Stimulated activated effector memory CD8-positive, alpha-beta T cell treated with anti-CD3 and anti-CD28 coated beads, Interleukin-12 subunit alpha, Interleukin-12 subunit beta, amount 100 ng/mL, for 72 hours (primary cell): ENCODE data around the gene HNRNPH3.

ENCODE experiments used
- ATAC-seq: fragments of 150-1000 bp; cut with Tn5 transposase; 2 replicates; pipeline ENCODE4 v1.10.0; 2021
- DNase-seq, 2 donors: peaks; one replicate each; pipeline ENCODE4 v3.0.0; 2021 to 2022; ENCODE audit warnings: low spot score in 2 of 2
- H3K27ac Mint-ChIP-seq: one replicate; pipeline ENCODE4 v1.8.0; 2022; ENCODE audit warnings: mild to moderate bottlenecking, mixed read lengths
- H3K36me3 Mint-ChIP-seq: one replicate; pipeline ENCODE4 v1.8.0; 2022; ENCODE audit warnings: mild to moderate bottlenecking, mixed read lengths
- H3K4me1 Mint-ChIP-seq: one replicate; pipeline ENCODE4 v1.8.0; 2022; ENCODE audit warnings: mixed read lengths
- H3K4me3 Mint-ChIP-seq: one replicate; pipeline ENCODE4 v1.8.0; 2022; ENCODE audit warnings: mild to moderate bottlenecking, mixed read lengths
- H3K9me3 Mint-ChIP-seq: one replicate; pipeline ENCODE4 v1.8.0; 2022; ENCODE audit warnings: mixed read lengths

HNRNPH3 gene

GRCh38 chr10:68345621-68346020 is 13.8 kb downstream of the HNRNPH3 start:
- peaks cover 100% of the 10 kb centered on the region for H3K36me3 Mint-ChIP-seq
- H3K4me3 Mint-ChIP-seq = no peak overlapping the region
- ATAC-seq (no peak), DNase-seq (no peak)
- no peaks in the 10 kb centered on the region for H3K9me3 Mint-ChIP-seq
- no peak overlapping the region for H3K27ac Mint-ChIP-seq
- H3K4me1 Mint-ChIP-seq = peaks cover 15% of the 10 kb centered on the region

DNA sequence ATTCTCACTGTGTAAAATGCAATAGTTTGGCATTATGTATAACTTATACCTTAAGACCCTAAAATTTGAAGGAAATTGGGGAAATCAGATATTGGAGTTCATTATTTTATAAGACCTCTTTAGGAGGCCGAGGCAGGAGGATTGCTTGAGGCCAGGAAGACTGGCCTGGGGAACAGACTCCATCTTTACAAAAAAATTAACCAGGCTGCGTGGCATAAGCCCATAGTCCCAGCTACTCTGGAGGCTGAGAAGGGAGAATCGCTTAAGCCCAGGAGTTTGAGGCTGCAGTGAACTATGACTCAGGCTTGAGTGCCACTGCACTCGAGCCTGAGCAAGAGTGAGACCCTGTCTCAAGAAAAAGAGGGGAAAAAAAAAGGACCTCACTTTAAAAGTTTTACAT is 14.9 kb downstream of the HNRNPH3 start:
- H3K27ac Mint-ChIP-seq = no peak overlapping the region
- ATAC-seq (no peak), DNase-seq (no peak)
- peaks cover 8% of the 10 kb centered on the region for H3K4me1 Mint-ChIP-seq
- H3K9me3 Mint-ChIP-seq = no peaks in the 10 kb centered on the region
- no peak overlapping the region for H3K4me3 Mint-ChIP-seq
- peaks cover 100% of the 10 kb centered on the region for H3K36me3 Mint-ChIP-seq

GRCh38 chr10:68348265-68348741 is 16.4 kb downstream of the HNRNPH3 start:
- ATAC-seq (peak; percentile 67), DNase-seq (peak; percentile 9 to 69)
- Mint-ChIP-seq H3K4me3 (no peak overlapping the region), H3K9me3 (no peaks in the 10 kb centered on the region), H3K4me1 (peaks cover 6% of the 10 kb centered on the region), H3K36me3 (peaks cover 100% of the 10 kb centered on the region), H3K27ac (peak overlapping the region; percentile 60)

DNA sequence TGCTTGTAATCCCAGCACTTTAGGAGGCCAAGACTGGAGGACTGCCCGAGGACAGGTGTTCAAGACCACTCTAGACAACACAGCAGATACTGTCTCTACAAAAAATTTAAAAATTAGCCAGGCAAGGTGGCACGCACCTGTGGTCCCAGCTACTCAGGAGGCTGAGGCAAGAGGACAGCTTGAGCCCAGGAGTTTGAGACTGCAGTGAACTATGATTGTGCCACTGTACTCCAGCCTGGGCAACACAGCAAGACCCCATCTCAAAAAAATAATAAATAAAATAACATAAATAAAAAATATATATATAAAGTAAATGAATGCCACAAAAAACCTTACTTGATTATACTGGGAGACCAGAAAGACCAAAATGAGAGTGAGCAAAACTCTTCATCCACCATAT is 21.7 kb downstream of the HNRNPH3 start:
- Mint-ChIP-seq H3K27ac (no peak overlapping the region), H3K4me3 (no peak overlapping the region), H3K4me1 (no peaks in the 10 kb centered on the region), H3K9me3 (no peaks in the 10 kb centered on the region), H3K36me3 (peaks cover 72% of the 10 kb centered on the region)
- ATAC-seq (no peak), DNase-seq (no peak)

GRCh38 chr10:68359189-68359588 is 27.3 kb downstream of the HNRNPH3 start:
- Mint-ChIP-seq H3K36me3 (peaks cover 53% of the 10 kb centered on the region), H3K4me3 (no peak overlapping the region), H3K27ac (no peak overlapping the region), H3K4me1 (no peaks in the 10 kb centered on the region), H3K9me3 (no peaks in the 10 kb centered on the region)
- ATAC-seq (no peak), DNase-seq (no peak)

DNA sequence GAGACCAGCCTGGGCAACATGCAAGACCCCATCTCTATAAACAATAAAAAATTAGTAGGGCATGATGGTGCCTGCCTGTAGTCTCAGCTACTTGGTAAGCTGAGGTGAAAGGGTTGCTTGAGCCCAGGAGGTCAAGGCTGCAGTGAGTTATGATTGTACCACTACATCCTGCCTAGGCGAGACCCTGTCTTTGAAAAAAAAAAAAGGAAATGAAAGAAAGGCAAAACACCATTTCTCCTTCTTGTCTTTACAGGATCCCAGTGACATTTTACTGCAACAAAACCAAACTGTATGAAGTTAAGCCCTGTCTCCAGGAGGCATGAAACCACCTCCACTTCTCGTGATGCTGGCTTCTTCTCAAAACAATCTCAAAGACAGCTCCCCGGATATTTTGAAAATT is 30.7 kb downstream of the HNRNPH3 start:
- no peak overlapping the region for H3K27ac Mint-ChIP-seq
- H3K4me1 Mint-ChIP-seq = no peaks in the 10 kb centered on the region
- H3K36me3 Mint-ChIP-seq = peaks cover 71% of the 10 kb centered on the region
- H3K4me3 Mint-ChIP-seq = no peak overlapping the region
- ATAC-seq (no peak), DNase-seq (no peak)
- H3K9me3 Mint-ChIP-seq = no peaks in the 10 kb centered on the region

GRCh38 chr10:68364101-68364886 is 32.4 kb downstream of the HNRNPH3 start:
- Mint-ChIP-seq H3K9me3 (no peaks in the 10 kb centered on the region), H3K36me3 (peaks cover 73% of the 10 kb centered on the region), H3K4me3 (no peak overlapping the region), H3K4me1 (no peaks in the 10 kb centered on the region), H3K27ac (peak overlapping the region; percentile 24)
- no peak for ATAC-seq
- DNase-seq = no peak

- H3K9me3 Mint-ChIP-seq = no peaks in the 10 kb centered on the region
- H3K4me3 Mint-ChIP-seq = no peak overlapping the region
- peaks cover 81% of the 10 kb centered on the region for H3K36me3 Mint-ChIP-seq
- ATAC-seq = peak; percentile 47
- no peak for DNase-seq
- H3K27ac Mint-ChIP-seq = no peak overlapping the region
- no peaks in the 10 kb centered on the region for H3K4me1 Mint-ChIP-seq
Measured at GRCh38 chr10:68365611-68366010, 33.7 kb downstream of the HNRNPH3 start.

DNA sequence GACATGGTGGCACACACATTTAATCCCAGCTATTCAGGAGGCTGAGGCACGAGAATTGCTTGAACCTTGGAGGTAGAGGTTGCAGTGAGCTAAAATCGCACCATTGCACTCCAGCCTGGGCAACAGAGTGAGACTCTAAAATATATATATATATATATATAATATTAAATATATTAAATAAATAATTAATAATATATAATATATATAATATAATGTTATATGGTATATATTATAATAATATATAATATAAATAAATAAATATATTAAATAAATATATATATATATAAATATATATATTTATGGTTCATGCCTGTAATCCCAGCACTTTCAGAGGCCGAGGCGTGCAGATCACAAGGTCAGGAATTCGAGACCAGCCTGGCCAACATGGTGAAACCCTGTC is 34.7 kb downstream of the HNRNPH3 start:
- Mint-ChIP-seq H3K36me3 (peaks cover 82% of the 10 kb centered on the region), H3K4me1 (no peaks in the 10 kb centered on the region), H3K4me3 (no peak overlapping the region), H3K9me3 (no peaks in the 10 kb centered on the region), H3K27ac (no peak overlapping the region)
- ATAC-seq (no peak), DNase-seq (no peak)

DNA sequence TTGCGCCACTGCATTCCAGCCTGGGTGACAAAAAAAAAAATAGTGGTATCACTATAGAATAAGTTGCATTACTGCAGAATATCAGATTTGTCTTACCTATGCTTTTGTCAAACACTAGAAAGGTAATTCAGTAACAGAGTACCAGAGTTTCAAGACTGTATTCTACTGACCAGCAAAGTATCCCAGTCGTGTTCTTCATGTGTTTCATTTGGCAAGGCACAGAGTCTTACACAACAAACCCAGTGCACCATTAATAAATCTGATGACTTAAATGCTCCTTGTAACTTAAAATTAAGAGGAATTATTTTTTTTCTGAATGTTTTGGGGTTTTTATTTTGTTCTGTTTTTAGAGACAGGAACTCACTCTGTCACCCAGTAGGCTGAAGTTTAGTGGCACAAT is 35.3 kb downstream of the HNRNPH3 start:
- DNase-seq (no peak), ATAC-seq (no peak)
- Mint-ChIP-seq H3K27ac (no peak overlapping the region), H3K4me1 (no peaks in the 10 kb centered on the region), H3K4me3 (no peak overlapping the region), H3K9me3 (no peaks in the 10 kb centered on the region), H3K36me3 (peaks cover 82% of the 10 kb centered on the region)

- Mint-ChIP-seq H3K9me3 (peaks cover 4% of the 10 kb centered on the region), H3K4me3 (no peak overlapping the region), H3K36me3 (peaks cover 88% of the 10 kb centered on the region), H3K4me1 (no peaks in the 10 kb centered on the region), H3K27ac (no peak overlapping the region)
- ATAC-seq = no peak
- no peak for DNase-seq
Measured at GRCh38 chr10:68371604-68372003, 39.7 kb downstream of the HNRNPH3 start.

DNA sequence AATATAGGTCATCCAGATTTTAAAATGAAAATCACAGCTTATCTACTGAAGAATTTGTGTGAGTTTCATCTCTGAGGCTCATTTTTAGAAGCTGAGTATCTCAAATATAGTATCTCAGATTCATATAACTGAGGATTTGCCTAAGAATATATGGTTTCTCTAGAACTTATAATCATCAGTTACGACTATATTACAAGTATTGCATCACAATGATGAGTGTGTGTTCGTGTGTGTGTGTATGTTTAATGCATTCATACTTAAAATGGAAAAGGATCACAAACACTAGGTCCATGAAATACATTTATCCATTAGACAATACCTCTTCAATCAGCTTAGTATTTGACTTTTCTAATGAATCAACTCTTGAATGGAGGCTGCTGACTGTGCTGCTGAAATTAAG is 53.9 kb downstream of the HNRNPH3 start:
- peaks cover 100% of the 10 kb centered on the region for H3K36me3 Mint-ChIP-seq
- no peaks in the 10 kb centered on the region for H3K9me3 Mint-ChIP-seq
- no peak overlapping the region for H3K27ac Mint-ChIP-seq
- DNase-seq (no peak), ATAC-seq (no peak)
- H3K4me3 Mint-ChIP-seq = no peak overlapping the region
- no peaks in the 10 kb centered on the region for H3K4me1 Mint-ChIP-seq
